Liver (tissue), 9 donors: ENCODE results near the gene CCDC7. TPM values are rescaled to one million over a fixed set of nuclear protein-coding genes. Genes with fewer than 3 reads are reported as not detected.

ENCODE experiments used
- DNase-seq: peaks from one replicate; pipeline ENCODE4 v3.0.0-alpha.2; 2017; ENCODE audit warnings: low spot score
- H3K27ac ChIP-seq, 2 donors: one replicate each; pipeline ENCODE4 v1.7.0; 2013; ENCODE audit warnings: inconsistent platforms in 2 of 2, low read length in 2 of 2, control low read depth in 1 of 2, low read depth in 1 of 2, mild to moderate bottlenecking in 1 of 2
- H3K27me3 ChIP-seq, 4 donors: one replicate each; pipeline versions ENCODE4 v1.6.1 to v1.7.0; 2013; ENCODE audit warnings: low read length in 3 of 4, inconsistent platforms in 1 of 4, mild to moderate bottlenecking in 1 of 4, moderate library complexity in 1 of 4; ENCODE audit not compliant: control insufficient read depth in 4 of 4, insufficient read depth in 4 of 4
- H3K36me3 ChIP-seq, 4 donors: one replicate each; pipeline versions ENCODE4 v1.6.1 to v1.7.0; 2013; ENCODE audit warnings: low read length in 3 of 4, mild to moderate bottlenecking in 3 of 4, low read depth in 1 of 4, moderate library complexity in 1 of 4; ENCODE audit not compliant: control insufficient read depth in 4 of 4, insufficient read depth in 3 of 4
- H3K4me1 ChIP-seq, 4 donors: one replicate each; pipeline versions ENCODE4 v1.6.1 to v1.7.0; 2013; ENCODE audit warnings: low read length in 3 of 4, mild to moderate bottlenecking in 3 of 4, moderate library complexity in 1 of 4; ENCODE audit not compliant: control insufficient read depth in 4 of 4, insufficient read depth in 4 of 4
- H3K4me3 ChIP-seq, 3 donors: one replicate each; pipeline versions ENCODE4 v1.6.1 to v1.7.0; 2013; ENCODE audit warnings: low read length in 3 of 3, control low read depth in 1 of 3, low read depth in 1 of 3, mild to moderate bottlenecking in 1 of 3
- H3K9ac ChIP-seq, 2 donors: one replicate each; pipeline ENCODE4 v1.7.0; 2013; ENCODE audit warnings: low read length in 2 of 2, mild to moderate bottlenecking in 2 of 2, moderate library complexity in 2 of 2, control low read depth in 1 of 2, low read depth in 1 of 2
- H3K9me3 ChIP-seq, 4 donors: one replicate each; pipeline versions ENCODE4 v1.6.1 to v1.7.0; 2013; ENCODE audit warnings: low read length in 3 of 4; ENCODE audit not compliant: control insufficient read depth in 4 of 4
- EGR1 ChIP-seq, 2 donors: IDR thresholded peaks; 2 replicates each; pipeline ENCODE4 v1.6.1; 2016 to 2018; ENCODE audit warnings: antibody characterized with exemption in 2 of 2, low read depth in 2 of 2
- FOXA1 ChIP-seq: IDR thresholded peaks from 2 replicates; pipeline ENCODE4 v1.6.1; 2016; ENCODE audit warnings: antibody characterized with exemption
- FOXA2 ChIP-seq: IDR thresholded peaks from 2 replicates; pipeline ENCODE4 v1.6.1; 2016; ENCODE audit warnings: antibody characterized with exemption
- GABPA ChIP-seq, 2 donors: IDR thresholded peaks in 1 of 2; conservative IDR thresholded peaks in 1 of 2; 2 replicates each; pipeline ENCODE4 v1.6.1; 2016; ENCODE audit warnings: antibody characterized with exemption in 2 of 2, mild to moderate bottlenecking in 1 of 2, moderate library complexity in 1 of 2
- HNF4G ChIP-seq: IDR thresholded peaks from 2 replicates; pipeline ENCODE4 v1.6.1; 2016; ENCODE audit warnings: antibody characterized with exemption
- JUND ChIP-seq, 2 donors: IDR thresholded peaks; 2 replicates each; pipeline ENCODE4 v1.6.1; 2016; ENCODE audit warnings: antibody characterized with exemption in 2 of 2
- NR2F2 ChIP-seq: IDR thresholded peaks from 2 replicates; pipeline ENCODE4 v1.6.1; 2016; ENCODE audit warnings: antibody characterized with exemption
- RAD21 ChIP-seq, 2 donors: IDR thresholded peaks; 2 replicates each; pipeline ENCODE4 v1.6.1; 2016; ENCODE audit warnings: antibody characterized with exemption in 2 of 2, mild to moderate bottlenecking in 2 of 2
- REST ChIP-seq: IDR thresholded peaks from 2 replicates; pipeline ENCODE4 v1.6.1; 2016; ENCODE audit warnings: antibody characterized with exemption, mild to moderate bottlenecking
- SP1 ChIP-seq: IDR thresholded peaks from 2 replicates; pipeline ENCODE4 v1.6.1; 2018; ENCODE audit warnings: antibody characterized with exemption, mild to moderate bottlenecking
- TAF1 ChIP-seq: conservative IDR thresholded peaks from 2 replicates; pipeline ENCODE4 v1.6.1; 2016; ENCODE audit warnings: antibody characterized with exemption, mild to moderate bottlenecking
- YY1 ChIP-seq: IDR thresholded peaks from 2 replicates; pipeline ENCODE4 v1.6.1; 2016; ENCODE audit warnings: antibody characterized with exemption, mild to moderate bottlenecking
- WGBS: extraction: QIAGEN DNeasy Blood & Tissue Kit; methylation state at CpG from one replicate; pipeline ENCODE4 v1.1.7; 2013; 5-methylcytosine and 5-hydroxymethylcytosine counted together
- polyA plus RNA-seq, 2 donors: library from polyadenylated mRNA; stranded (reverse) in 1 of 2; unstranded in 1 of 2; fragments of 200-250 nt in 1 of 2; fragments of >200 nt in 1 of 2; fragmentation: Nextera tagmentation in 1 of 2; extraction: Ambion mirVana in 1 of 2; gene quantifications; one replicate each; pipeline versions ENCODE4 v1.2.1 to v1.2.3, GENCODE V29; 2013 to 2015
- total RNA-seq, 2 donors: library from RNA; depleted of rRNA; stranded (reverse); fragments of >200 nt; gene quantifications; one replicate each; pipeline ENCODE4 v1.2.3, GENCODE V29; 2014
- TF ChIP-seq, protein P1 (sequence below): IDR thresholded peaks from 2 replicates; pipeline ENCODE4 v1.6.1; 2016; ENCODE audit warnings: antibody characterized with exemption
- TF ChIP-seq, protein P2 (sequence below): IDR thresholded peaks from 2 replicates; pipeline ENCODE4 v1.6.1; 2016; ENCODE audit warnings: antibody characterized with exemption
- TF ChIP-seq, protein P3 (sequence below): IDR thresholded peaks from 2 replicates; pipeline ENCODE4 v1.6.1; 2016; ENCODE audit warnings: antibody characterized with exemption
- TF ChIP-seq, protein P4 (sequence below): fragments of 150-350 bp; IDR thresholded peaks from 2 replicates; pipeline ENCODE4 v1.5.1; 2017; ENCODE audit warnings: improper control_type of control experiment, low read depth, low read length; ENCODE audit not compliant: missing input control
- donor health status: healthy.
- donor health status: healthy.
- donor health status: healthy.
- donor health status: healthy.
- donor health status: healthy.

Gene CCDC7
- total and polyA plus RNA-seq, 4 donors = 0.47 to 5.9 (median 3.2) TPM

DNA sequence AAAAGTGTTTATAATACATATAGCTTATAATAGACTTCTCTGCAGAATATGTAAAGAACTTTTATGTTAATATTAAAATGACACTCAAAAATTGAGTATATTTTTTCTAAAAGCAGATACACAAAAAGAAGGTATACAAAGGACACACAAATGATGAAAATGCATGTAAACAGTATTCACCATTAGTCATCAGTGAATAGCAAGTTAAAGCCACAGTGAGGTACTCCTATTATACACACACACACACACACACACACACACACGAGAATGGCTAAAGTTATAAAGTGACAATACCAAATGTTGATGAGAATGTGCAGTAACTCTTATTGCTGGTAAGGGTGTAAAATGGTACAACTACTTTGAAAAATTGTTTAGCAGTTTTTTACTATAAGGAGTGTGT, 419.2 kb downstream of the CCDC7 start:
- no peak for DNase-seq
- H3K27me3 ChIP-seq = no peaks in the 10 kb centered on the region
- no peaks in the 10 kb centered on the region for H3K4me1 ChIP-seq
- H3K27ac ChIP-seq = no peak overlapping the region
- TF ChIP-seq, protein P1, sequence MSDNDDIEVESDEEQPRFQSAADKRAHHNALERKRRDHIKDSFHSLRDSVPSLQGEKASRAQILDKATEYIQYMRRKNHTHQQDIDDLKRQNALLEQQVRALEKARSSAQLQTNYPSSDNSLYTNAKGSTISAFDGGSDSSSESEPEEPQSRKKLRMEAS = no peak
- TF ChIP-seq YY1 = no peak
- no peak for TF ChIP-seq SP1
- no peak for TF ChIP-seq FOXA2
- TF ChIP-seq, protein P2, sequence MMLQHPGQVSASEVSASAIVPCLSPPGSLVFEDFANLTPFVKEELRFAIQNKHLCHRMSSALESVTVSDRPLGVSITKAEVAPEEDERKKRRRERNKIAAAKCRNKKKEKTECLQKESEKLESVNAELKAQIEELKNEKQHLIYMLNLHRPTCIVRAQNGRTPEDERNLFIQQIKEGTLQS = no peak
- TF ChIP-seq EGR1 (IDR thresholded peaks at IDR 0.05; ENCODE audit: low read depth in 2 of 2) = no peak
- TF ChIP-seq FOXA1 = no peak
- no peak for TF ChIP-seq RAD21 (IDR thresholded peaks at IDR 0.05)
- TF ChIP-seq TAF1 = no peak
- TF ChIP-seq HNF4G = no peak
- TF ChIP-seq JUND (IDR thresholded peaks at IDR 0.05) = no peak
- H3K4me3 ChIP-seq = no peak overlapping the region
- H3K9me3 ChIP-seq = no peaks in the 10 kb centered on the region
- 69% methylated on average over 1 of the region's 1 CpG for WGBS
- H3K9ac ChIP-seq = no peak overlapping the region
- no peaks in the 10 kb centered on the region for H3K36me3 ChIP-seq

GRCh38 chr10:32877915-32878314, 432.0 kb downstream of the CCDC7 start:
- TF ChIP-seq FOXA2 = no peak
- TF ChIP-seq FOXA1 = no peak
- no peak for TF ChIP-seq GABPA (IDR thresholded peaks at IDR 0.05 in 1 of 2, conservative IDR thresholded peaks at IDR 0.05 in 1 of 2)
- no peak for TF ChIP-seq TAF1
- no peak for TF ChIP-seq RAD21 (IDR thresholded peaks at IDR 0.05)
- TF ChIP-seq NR2F2 = no peak
- TF ChIP-seq, protein P1 = no peak
- TF ChIP-seq HNF4G = no peak
- TF ChIP-seq, protein P3, sequence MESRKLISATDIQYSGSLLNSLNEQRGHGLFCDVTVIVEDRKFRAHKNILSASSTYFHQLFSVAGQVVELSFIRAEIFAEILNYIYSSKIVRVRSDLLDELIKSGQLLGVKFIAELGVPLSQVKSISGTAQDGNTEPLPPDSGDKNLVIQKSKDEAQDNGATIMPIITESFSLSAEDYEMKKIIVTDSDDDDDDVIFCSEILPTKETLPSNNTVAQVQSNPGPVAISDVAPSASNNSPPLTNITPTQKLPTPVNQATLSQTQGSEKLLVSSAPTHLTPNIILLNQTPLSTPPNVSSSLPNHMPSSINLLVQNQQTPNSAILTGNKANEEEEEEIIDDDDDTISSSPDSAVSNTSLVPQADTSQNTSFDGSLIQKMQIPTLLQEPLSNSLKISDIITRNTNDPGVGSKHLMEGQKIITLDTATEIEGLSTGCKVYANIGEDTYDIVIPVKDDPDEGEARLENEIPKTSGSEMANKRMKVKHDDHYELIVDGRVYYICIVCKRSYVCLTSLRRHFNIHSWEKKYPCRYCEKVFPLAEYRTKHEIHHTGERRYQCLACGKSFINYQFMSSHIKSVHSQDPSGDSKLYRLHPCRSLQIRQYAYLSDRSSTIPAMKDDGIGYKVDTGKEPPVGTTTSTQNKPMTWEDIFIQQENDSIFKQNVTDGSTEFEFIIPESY = no peak
- H3K27ac ChIP-seq = no peak overlapping the region
- H3K36me3 ChIP-seq = no peaks in the 10 kb centered on the region
- H3K27me3 ChIP-seq = no peaks in the 10 kb centered on the region
- no peak overlapping the region for H3K4me3 ChIP-seq
- DNase-seq = no peak
- no peak overlapping the region for H3K9ac ChIP-seq
- H3K4me1 ChIP-seq = no peaks in the 10 kb centered on the region
- no peaks in the 10 kb centered on the region for H3K9me3 ChIP-seq

DNA sequence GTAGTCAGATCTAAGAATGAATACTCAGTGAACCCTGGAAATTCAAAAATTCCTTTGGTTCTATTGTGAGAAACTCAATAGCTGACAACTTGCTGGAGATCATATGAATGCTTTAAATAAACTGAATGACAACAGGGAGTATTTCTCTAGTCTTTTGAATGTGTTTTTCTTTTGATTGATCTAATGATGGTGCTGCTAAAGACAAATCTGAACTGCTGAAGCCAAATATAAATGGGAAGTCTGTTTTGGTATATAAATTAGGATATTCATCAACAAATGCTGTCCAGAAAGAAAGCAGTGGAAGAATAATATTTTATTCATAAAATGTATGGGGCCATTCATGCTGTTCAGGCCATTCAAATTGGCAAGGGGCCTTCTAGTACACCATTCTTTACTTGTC, 432.7 kb downstream of the CCDC7 start:
- Histone ChIP-seq H3K27ac (no peak overlapping the region), H3K27me3 (no peaks in the 10 kb centered on the region), H3K4me3 (no peak overlapping the region), H3K9me3 (no peaks in the 10 kb centered on the region), H3K36me3 (no peaks in the 10 kb centered on the region), H3K4me1 (no peaks in the 10 kb centered on the region), H3K9ac (no peak overlapping the region)
- TF ChIP-seq RAD21 (IDR thresholded peaks at IDR 0.05) (no peak), EGR1 (IDR thresholded peaks at IDR 0.05; ENCODE audit: low read depth in 2 of 2) (no peak), REST (no peak)
- TF ChIP-seq, protein P4, sequence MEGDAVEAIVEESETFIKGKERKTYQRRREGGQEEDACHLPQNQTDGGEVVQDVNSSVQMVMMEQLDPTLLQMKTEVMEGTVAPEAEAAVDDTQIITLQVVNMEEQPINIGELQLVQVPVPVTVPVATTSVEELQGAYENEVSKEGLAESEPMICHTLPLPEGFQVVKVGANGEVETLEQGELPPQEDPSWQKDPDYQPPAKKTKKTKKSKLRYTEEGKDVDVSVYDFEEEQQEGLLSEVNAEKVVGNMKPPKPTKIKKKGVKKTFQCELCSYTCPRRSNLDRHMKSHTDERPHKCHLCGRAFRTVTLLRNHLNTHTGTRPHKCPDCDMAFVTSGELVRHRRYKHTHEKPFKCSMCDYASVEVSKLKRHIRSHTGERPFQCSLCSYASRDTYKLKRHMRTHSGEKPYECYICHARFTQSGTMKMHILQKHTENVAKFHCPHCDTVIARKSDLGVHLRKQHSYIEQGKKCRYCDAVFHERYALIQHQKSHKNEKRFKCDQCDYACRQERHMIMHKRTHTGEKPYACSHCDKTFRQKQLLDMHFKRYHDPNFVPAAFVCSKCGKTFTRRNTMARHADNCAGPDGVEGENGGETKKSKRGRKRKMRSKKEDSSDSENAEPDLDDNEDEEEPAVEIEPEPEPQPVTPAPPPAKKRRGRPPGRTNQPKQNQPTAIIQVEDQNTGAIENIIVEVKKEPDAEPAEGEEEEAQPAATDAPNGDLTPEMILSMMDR = no peak
- TF ChIP-seq, protein P2 = no peak
- DNase-seq = no peak
